Cardiac septum (tissue), 1 donor: ENCODE measurements around the gene LRRC47. TPM values are rescaled to one million over a fixed set of nuclear protein-coding genes. Genes with fewer than 3 reads are reported as not detected.
A peak's percentile ranks its signal among the peaks of the same experiment; 100 is the strongest.

Experiments used
- DNase-seq: peaks from one replicate; pipeline ENCODE4 v3.0.0-alpha.2; 2020; ENCODE audit warnings: low spot score
- intact Hi-C: fragments of 100-400 bp; cut with DNase I; formaldehyde crosslinking; loops from one replicate; pipeline ENCODE4 v1.14.0; 2022
- total RNA-seq: library from RNA; stranded (reverse); fragmentation: NEBNext Ultra II Directional; extraction: Animal tissue kit (Norgen Biotek cat#: 25700); gene quantifications from one replicate; pipeline ENCODE4 v1.2.1, GENCODE V29; 2021
- donor health status: DM: no; HTN: no; CAD: no.

LRRC47 gene
- total RNA-seq, 1 donor from 2014 or later = 63.1 TPM

GRCh38 chr1:3788756-3789420 is 7.4 kb downstream of the LRRC47 start:
- intact Hi-C loops = no loop called here
- DNase-seq = no peak

GRCh38 chr1:3787745-3788605 is 8.3 kb downstream of the LRRC47 start:
- intact Hi-C loops = no loop called here
- no peak for DNase-seq

- intact Hi-C loops = no loop called here
- DNase-seq = no peak
These were observed 9.0 kb downstream of the LRRC47 start for GRCh38 chr1:3787349-3787715.

- intact Hi-C loops = no loop called here
- no peak for DNase-seq
These were observed 9.6 kb downstream of the LRRC47 start for GRCh38 chr1:3786468-3787348.

GRCh38 chr1:3785456-3786157 is 10.7 kb downstream of the LRRC47 start:
- DNase-seq = peak; percentile 64
- intact Hi-C loops = no loop called here

GRCh38 chr1:3785045-3785444 is 11.3 kb downstream of the LRRC47 start:
- DNase-seq = peak; percentile 70
- intact Hi-C loops = no loop called here

GRCh38 chr1:3783651-3784474 is 12.4 kb downstream of the LRRC47 start:
- intact Hi-C loops = no loop called here
- peak; percentile 63 for DNase-seq

- no peak for DNase-seq
- intact Hi-C loops = no loop called here
These were observed 15.4 kb downstream of the LRRC47 start for GRCh38 chr1:3780901-3781300.

- no peak for DNase-seq
- intact Hi-C loops = no loop called here
These were observed 16.3 kb downstream of the LRRC47 start for GRCh38 chr1:3779912-3780416.

GRCh38 chr1:3779265-3779911 is 16.9 kb downstream of the LRRC47 start:
- DNase-seq = no peak
- intact Hi-C loops = no loop called here

GRCh38 chr1:3778590-3779264 is 17.6 kb downstream of the LRRC47 start:
- intact Hi-C loops = no loop called here
- peak; percentile 73 for DNase-seq

- peak; percentile 73 for DNase-seq
- intact Hi-C loops = no loop called here
These were observed 18.4 kb downstream of the LRRC47 start for GRCh38 chr1:3777647-3778589.

GRCh38 chr1:3777078-3777547 is 19.2 kb downstream of the LRRC47 start:
- intact Hi-C loops = no loop called here
- peak; percentile 73 for DNase-seq

- no peak for DNase-seq
- intact Hi-C loops = no loop called here
These were observed 19.9 kb downstream of the LRRC47 start for GRCh38 chr1:3776231-3776961.

GRCh38 chr1:3775490-3776230 is 20.6 kb downstream of the LRRC47 start:
- DNase-seq = peak; percentile 77
- intact Hi-C loops = no loop called here
